H1 (cell line): ENCODE data around the gene IQGAP1. TPM values are rescaled to one million over a fixed set of nuclear protein-coding genes. Genes with fewer than 3 reads are reported as not detected.

ENCODE experiments used
- BRCA1 ChIP-seq: IDR thresholded peaks from 2 replicates; pipeline ENCODE4 v1.6.1; 2012; ENCODE audit warnings: low read depth, low read length, improper control_type of control experiment
- FOSL1 ChIP-seq: IDR thresholded peaks from 2 replicates; pipeline ENCODE4 v1.6.1; 2011; ENCODE audit warnings: mild to moderate bottlenecking, low read depth, low read length, moderate library complexity; ENCODE audit not compliant: insufficient read depth
- KDM1A ChIP-seq: fragments of 200-600, 300-600 bp; sonication (generic); IDR thresholded peaks from 2 replicates; pipeline ENCODE4 v1.7.1; 2016; ENCODE audit warnings: mild to moderate bottlenecking, low read length, borderline replicate concordance
- KDM4A ChIP-seq: IDR thresholded peaks from one replicate; pipeline ENCODE4 v1.7.1; 2012; ENCODE audit warnings: low read depth, mild to moderate bottlenecking, moderate library complexity, low read length, inconsistent platforms; ENCODE audit not compliant: severe bottlenecking
- KDM5A ChIP-seq: fragments of 200-600 bp; IDR thresholded peaks from 2 replicates; pipeline ENCODE4 v1.7.1; 2012; ENCODE audit warnings: mild to moderate bottlenecking, low read length, inconsistent platforms, mixed read lengths
- polyA plus RNA-seq, 7 experiments: library from polyadenylated mRNA; depleted of rRNA in 3 of 7; stranded (reverse) in 5 of 7; unstranded in 2 of 7; fragments of >200 nt in 5 of 7; fragments of 200-250 nt in 2 of 7; gene quantifications; 1 replicate in 5 of 7; 2 replicates in 1 of 7; 4 replicates in 1 of 7; pipeline versions ENCODE4 v1.2.1 to v1.2.3, GENCODE V29; 2011 to 2013; ENCODE audit warnings: missing spikeins in 2 of 7, mixed read lengths in 2 of 7
- total RNA-seq: library from RNA; stranded (reverse); fragmentation: NEBNext Ultra II Directional; extraction: Animal tissue kit (Norgen Biotek cat#: 25700); gene quantifications from 2 replicates; pipeline ENCODE4 v1.2.1, GENCODE V29; 2021
- TF ChIP-seq, protein P1 (sequence below): IDR thresholded peaks from 2 replicates; pipeline ENCODE4 v1.6.1; 2011; ENCODE audit warnings: low read length, improper control_type of control experiment
- TF ChIP-seq, protein P2 (sequence below): IDR thresholded peaks from 2 replicates; pipeline ENCODE4 v1.6.1; 2012; ENCODE audit warnings: inconsistent platforms

Gene IQGAP1
- total and polyA plus RNA-seq, 2 of the 8 experiments (the other 6 are each of a cell fraction or from before 2014, with no cell fraction given): 56.0 to 138 TPM

- TF ChIP-seq, protein P1, sequence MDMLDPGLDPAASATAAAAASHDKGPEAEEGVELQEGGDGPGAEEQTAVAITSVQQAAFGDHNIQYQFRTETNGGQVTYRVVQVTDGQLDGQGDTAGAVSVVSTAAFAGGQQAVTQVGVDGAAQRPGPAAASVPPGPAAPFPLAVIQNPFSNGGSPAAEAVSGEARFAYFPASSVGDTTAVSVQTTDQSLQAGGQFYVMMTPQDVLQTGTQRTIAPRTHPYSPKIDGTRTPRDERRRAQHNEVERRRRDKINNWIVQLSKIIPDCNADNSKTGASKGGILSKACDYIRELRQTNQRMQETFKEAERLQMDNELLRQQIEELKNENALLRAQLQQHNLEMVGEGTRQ: no peak
- TF ChIP-seq KDM5A: no peak
- TF ChIP-seq, protein P2, sequence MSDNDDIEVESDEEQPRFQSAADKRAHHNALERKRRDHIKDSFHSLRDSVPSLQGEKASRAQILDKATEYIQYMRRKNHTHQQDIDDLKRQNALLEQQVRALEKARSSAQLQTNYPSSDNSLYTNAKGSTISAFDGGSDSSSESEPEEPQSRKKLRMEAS: no peak
- no peak for TF ChIP-seq KDM1A
- TF ChIP-seq KDM4A: no peak
- TF ChIP-seq FOSL1: no peak
- TF ChIP-seq BRCA1: no peak
These were observed 53.0 kb downstream of the IQGAP1 start (continued) for GRCh38 chr15:90441027-90441426.
